ENCODE data around the gene RNPEP. TPM values are rescaled to one million over a fixed set of nuclear protein-coding genes. Genes with fewer than 3 reads are reported as not detected.

RNPEP gene
- total and polyA plus RNA-seq, 2 experiments from 2014 or later: 32.1 to 80.3 TPM

DNA sequence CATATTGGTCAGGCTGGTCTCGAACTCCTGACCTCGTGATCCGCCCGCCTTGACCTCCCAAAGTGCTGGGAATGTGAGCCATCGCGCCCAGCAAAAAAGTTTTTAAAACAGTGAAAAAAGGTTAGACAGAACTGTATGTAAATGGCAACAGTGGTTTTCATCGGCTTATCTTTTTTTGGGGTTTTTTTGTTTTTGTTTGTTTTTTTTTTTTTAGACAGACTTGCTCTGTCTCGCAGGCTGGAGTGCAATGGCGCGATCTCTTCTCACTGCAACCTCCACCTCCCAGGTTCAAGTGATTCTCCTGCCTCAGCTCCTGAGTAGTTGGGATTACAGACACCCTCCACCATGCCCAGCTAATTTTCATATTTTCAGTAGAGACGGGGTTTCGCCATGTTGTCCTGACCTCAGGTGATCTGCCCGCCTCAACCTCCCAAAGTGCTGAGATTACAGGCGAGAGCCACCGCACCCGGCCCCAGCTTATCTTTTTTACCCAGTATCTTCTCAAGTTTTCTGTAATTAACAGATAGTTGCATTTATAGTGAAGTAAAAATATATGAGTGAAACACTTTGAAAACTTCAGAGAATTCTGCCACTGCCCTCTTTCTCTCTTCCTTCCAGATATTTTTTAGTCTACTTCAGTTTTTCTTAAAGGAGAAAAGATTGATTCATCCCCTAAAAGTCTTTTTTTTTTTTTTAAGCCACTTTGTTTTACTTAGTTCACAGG is 14.1 kb upstream of the RNPEP start:
- Histone ChIP-seq H4K20me1 (replicated peaks; ENCODE audit: insufficient read depth) (peaks cover 23% of the 10 kb centered on the region), H2AFZ (no peak overlapping the region), H3K9me2 (ENCODE audit: insufficient read depth) (no peaks in the 10 kb centered on the region), H3K27me3 (ENCODE audit: insufficient read depth) (no peaks in the 10 kb centered on the region), H3K27ac (ENCODE audit: low read depth) (no peak overlapping the region), H3K36me3 (ENCODE audit: insufficient read depth) (peaks cover 58% of the 10 kb centered on the region), H3K4me1 (ENCODE audit: insufficient read depth) (no peaks in the 10 kb centered on the region), H3F3A (replicated peaks; ENCODE audit: low read depth) (0 out of 2 replicates have a peak, but pooled peaks cover 5% of the 10 kb centered on the region), H3K4me2 (no peak overlapping the region), H3K4me3 (no peak overlapping the region), H3K79me2 (replicated peaks; ENCODE audit: insufficient read depth) (0 out of 2 replicates have a peak, but pooled peaks cover 13% of the 10 kb centered on the region)
- H3K4me1 Mint-ChIP-seq: no peaks in the 10 kb centered on the region
- no peak overlapping the region for H3K27ac Mint-ChIP-seq
- H3K4me3 Mint-ChIP-seq: no peak overlapping the region
- H3K9me3 Mint-ChIP-seq: no peaks in the 10 kb centered on the region
- no peak for TF ChIP-seq EZH2phosphoT487 (IDR thresholded peaks at IDR 0.05; ENCODE audit: unreplicated experiment)
- TF ChIP-seq CREB1 (CRISPR knock-in tag; IDR thresholded peaks at IDR 0.05; ENCODE audit: low read depth): no peak
- no peak for TF ChIP-seq NANOG (IDR thresholded peaks at IDR 0.05; ENCODE audit: borderline replicate concordance)
- TF ChIP-seq JUNB (IDR thresholded peaks at IDR 0.05; ENCODE audit: unreplicated experiment): no peak
- no peak for TF ChIP-seq POLR2AphosphoS5 (IDR thresholded peaks at IDR 0.05; ENCODE audit: low read depth)
- TF ChIP-seq EZH2 (IDR thresholded peaks at IDR 0.05; ENCODE audit: low read depth, unreplicated experiment): no peak
- TF ChIP-seq, protein P1, sequence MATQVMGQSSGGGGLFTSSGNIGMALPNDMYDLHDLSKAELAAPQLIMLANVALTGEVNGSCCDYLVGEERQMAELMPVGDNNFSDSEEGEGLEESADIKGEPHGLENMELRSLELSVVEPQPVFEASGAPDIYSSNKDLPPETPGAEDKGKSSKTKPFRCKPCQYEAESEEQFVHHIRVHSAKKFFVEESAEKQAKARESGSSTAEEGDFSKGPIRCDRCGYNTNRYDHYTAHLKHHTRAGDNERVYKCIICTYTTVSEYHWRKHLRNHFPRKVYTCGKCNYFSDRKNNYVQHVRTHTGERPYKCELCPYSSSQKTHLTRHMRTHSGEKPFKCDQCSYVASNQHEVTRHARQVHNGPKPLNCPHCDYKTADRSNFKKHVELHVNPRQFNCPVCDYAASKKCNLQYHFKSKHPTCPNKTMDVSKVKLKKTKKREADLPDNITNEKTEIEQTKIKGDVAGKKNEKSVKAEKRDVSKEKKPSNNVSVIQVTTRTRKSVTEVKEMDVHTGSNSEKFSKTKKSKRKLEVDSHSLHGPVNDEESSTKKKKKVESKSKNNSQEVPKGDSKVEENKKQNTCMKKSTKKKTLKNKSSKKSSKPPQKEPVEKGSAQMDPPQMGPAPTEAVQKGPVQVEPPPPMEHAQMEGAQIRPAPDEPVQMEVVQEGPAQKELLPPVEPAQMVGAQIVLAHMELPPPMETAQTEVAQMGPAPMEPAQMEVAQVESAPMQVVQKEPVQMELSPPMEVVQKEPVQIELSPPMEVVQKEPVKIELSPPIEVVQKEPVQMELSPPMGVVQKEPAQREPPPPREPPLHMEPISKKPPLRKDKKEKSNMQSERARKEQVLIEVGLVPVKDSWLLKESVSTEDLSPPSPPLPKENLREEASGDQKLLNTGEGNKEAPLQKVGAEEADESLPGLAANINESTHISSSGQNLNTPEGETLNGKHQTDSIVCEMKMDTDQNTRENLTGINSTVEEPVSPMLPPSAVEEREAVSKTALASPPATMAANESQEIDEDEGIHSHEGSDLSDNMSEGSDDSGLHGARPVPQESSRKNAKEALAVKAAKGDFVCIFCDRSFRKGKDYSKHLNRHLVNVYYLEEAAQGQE (IDR thresholded peaks at IDR 0.05; ENCODE audit: unreplicated experiment): no peak
- TF ChIP-seq ZNF114 (CRISPR knock-in tag; IDR thresholded peaks at IDR 0.05): no peak
- no peak for TF ChIP-seq ZNF331 (CRISPR knock-in tag; IDR thresholded peaks at IDR 0.05; ENCODE audit: low read depth)
- no peaks in the 10 kb centered on the region for H3K27me3 Mint-ChIP-seq (ENCODE audit: insufficient read depth, low read depth, poor library complexity)
- no peak for ATAC-seq
- DNase-seq (ENCODE audit: low spot score): no peak
- H3K36me3 Mint-ChIP-seq (ENCODE audit: low read depth): peaks cover 67% of the 10 kb centered on the region

DNA sequence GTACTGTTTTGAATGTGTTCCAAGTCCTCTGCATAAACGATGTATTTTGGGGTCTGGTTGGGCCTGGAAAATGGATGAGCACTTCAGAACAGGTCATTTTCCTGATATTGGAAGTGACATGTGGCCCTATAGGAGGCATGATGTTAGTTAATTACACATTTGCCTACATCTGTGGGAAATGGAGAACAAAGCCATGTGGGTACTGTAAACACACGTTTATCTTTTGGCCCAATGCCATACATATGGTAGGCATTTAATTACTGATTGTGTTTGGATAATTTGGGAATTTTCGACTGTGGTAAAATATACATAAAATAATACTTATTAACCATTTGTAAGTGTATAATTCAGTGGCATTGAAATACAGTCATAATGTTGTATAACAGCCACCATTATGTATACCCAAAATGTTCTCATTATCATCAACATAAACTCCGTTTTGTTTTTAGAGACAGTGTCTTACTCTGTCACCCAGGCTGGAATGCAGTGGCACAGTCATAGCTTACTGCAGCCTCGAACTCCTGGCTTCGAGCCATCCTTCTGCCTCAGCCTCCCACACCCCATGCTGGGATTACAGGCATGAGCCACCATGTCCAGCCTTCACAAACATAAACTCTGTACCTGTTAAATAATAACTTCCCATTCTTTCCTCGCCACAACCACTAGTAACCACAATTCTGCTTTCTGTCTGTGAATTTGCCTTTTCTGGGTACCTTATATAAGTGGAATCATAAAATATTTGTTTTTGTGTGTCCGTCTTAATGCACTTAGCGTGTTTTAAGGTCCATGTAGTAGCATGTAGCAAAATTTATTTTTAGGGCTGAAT is 11.9 kb upstream of the RNPEP start:
- Histone ChIP-seq H3K27ac (ENCODE audit: low read depth) (no peak overlapping the region), H3K27me3 (ENCODE audit: insufficient read depth) (no peaks in the 10 kb centered on the region), H3K79me2 (replicated peaks; ENCODE audit: insufficient read depth) (0 out of 2 replicates have a peak, but pooled peaks cover 5% of the 10 kb centered on the region), H2AFZ (no peak overlapping the region), H3F3A (replicated peaks; ENCODE audit: low read depth) (0 out of 2 replicates have a peak, but pooled peaks cover 5% of the 10 kb centered on the region), H3K36me3 (ENCODE audit: insufficient read depth) (peaks cover 38% of the 10 kb centered on the region), H3K4me2 (no peak overlapping the region), H3K4me1 (ENCODE audit: insufficient read depth) (no peaks in the 10 kb centered on the region), H3K9me2 (ENCODE audit: insufficient read depth) (no peaks in the 10 kb centered on the region), H4K20me1 (replicated peaks; ENCODE audit: insufficient read depth) (peaks cover 16% of the 10 kb centered on the region), H3K4me3 (no peak overlapping the region)
- Mint-ChIP-seq H3K27me3 (ENCODE audit: insufficient read depth, low read depth, poor library complexity) (no peaks in the 10 kb centered on the region), H3K27ac (no peak overlapping the region), H3K36me3 (ENCODE audit: low read depth) (peaks cover 50% of the 10 kb centered on the region), H3K4me1 (no peaks in the 10 kb centered on the region), H3K9me3 (no peaks in the 10 kb centered on the region), H3K4me3 (no peak overlapping the region)
- ATAC-seq (no peak), DNase-seq (ENCODE audit: low spot score) (no peak)
- TF ChIP-seq POLR2AphosphoS5 (IDR thresholded peaks at IDR 0.05; ENCODE audit: low read depth) (no peak), EZH2 (IDR thresholded peaks at IDR 0.05; ENCODE audit: low read depth, unreplicated experiment) (no peak), ZNF114 (CRISPR knock-in tag; IDR thresholded peaks at IDR 0.05) (no peak), STAT1 (IDR thresholded peaks at IDR 0.05; ENCODE audit: unreplicated experiment) (no peak), CREB1 (CRISPR knock-in tag; IDR thresholded peaks at IDR 0.05; ENCODE audit: low read depth) (no peak)
- TF ChIP-seq, protein P2, sequence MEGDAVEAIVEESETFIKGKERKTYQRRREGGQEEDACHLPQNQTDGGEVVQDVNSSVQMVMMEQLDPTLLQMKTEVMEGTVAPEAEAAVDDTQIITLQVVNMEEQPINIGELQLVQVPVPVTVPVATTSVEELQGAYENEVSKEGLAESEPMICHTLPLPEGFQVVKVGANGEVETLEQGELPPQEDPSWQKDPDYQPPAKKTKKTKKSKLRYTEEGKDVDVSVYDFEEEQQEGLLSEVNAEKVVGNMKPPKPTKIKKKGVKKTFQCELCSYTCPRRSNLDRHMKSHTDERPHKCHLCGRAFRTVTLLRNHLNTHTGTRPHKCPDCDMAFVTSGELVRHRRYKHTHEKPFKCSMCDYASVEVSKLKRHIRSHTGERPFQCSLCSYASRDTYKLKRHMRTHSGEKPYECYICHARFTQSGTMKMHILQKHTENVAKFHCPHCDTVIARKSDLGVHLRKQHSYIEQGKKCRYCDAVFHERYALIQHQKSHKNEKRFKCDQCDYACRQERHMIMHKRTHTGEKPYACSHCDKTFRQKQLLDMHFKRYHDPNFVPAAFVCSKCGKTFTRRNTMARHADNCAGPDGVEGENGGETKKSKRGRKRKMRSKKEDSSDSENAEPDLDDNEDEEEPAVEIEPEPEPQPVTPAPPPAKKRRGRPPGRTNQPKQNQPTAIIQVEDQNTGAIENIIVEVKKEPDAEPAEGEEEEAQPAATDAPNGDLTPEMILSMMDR (conservative IDR thresholded peaks at IDR 0.05; ENCODE audit: low read depth in 2 of 2): no peak

All from GM23338 (cell line).